HG03432 (cell line): ENCODE measurements around the gene KMT2E.
"Not testable (repeated sequence)": the region's sequence is repeated elsewhere in the genome, so short reads cannot be mapped to it uniquely, and the experiment has no call there.

Experiments
- ATAC-seq: cut with Tn5 transposase; IDR thresholded peaks from one replicate; pipeline ENCODE4 v1.9.1; 2021; ENCODE audit warnings: mild to moderate bottlenecking, moderate library complexity; ENCODE audit not compliant: unreplicated experiment

KMT2E gene

GRCh38 chr7:104981672-104982037 lies 32.4 kb upstream of the KMT2E start:
- ATAC-seq: no peak

- ATAC-seq: no peak
These were observed 31.5 kb upstream of the KMT2E start for GRCh38 chr7:104982308-104983075.

GRCh38 chr7:104983076-104983577 lies 30.9 kb upstream of the KMT2E start:
- ATAC-seq: no peak

GRCh38 chr7:104983578-104984539 lies 30.1 kb upstream of the KMT2E start:
- ATAC-seq: peak; percentile 93

- ATAC-seq: no peak
These were observed 29.3 kb upstream of the KMT2E start for GRCh38 chr7:104984585-104985258.

GRCh38 chr7:104985259-104985617 lies 28.8 kb upstream of the KMT2E start:
- ATAC-seq: no peak

- no peak for ATAC-seq
These were observed 27.3 kb upstream of the KMT2E start for GRCh38 chr7:104986628-104987259.

GRCh38 chr7:104987403-104987802 lies 26.6 kb upstream of the KMT2E start:
- ATAC-seq: not testable (repeated sequence)

GRCh38 chr7:104990983-104991382 lies 23.0 kb upstream of the KMT2E start:
- ATAC-seq: no peak

GRCh38 chr7:104992306-104992705 lies 21.7 kb upstream of the KMT2E start:
- no peak for ATAC-seq

- no peak for ATAC-seq
These were observed 20.7 kb upstream of the KMT2E start for GRCh38 chr7:104993217-104993862.

GRCh38 chr7:104998040-104998752 lies 15.8 kb upstream of the KMT2E start:
- no peak for ATAC-seq

- ATAC-seq: no peak
These were observed 13.8 kb upstream of the KMT2E start for GRCh38 chr7:105000200-105000599.

GRCh38 chr7:105000927-105001336 lies 13.1 kb upstream of the KMT2E start:
- no peak for ATAC-seq

- no peak for ATAC-seq
These were observed 12.3 kb upstream of the KMT2E start for GRCh38 chr7:105001652-105002184.

- ATAC-seq: peak; percentile 41
These were observed 10.7 kb upstream of the KMT2E start for GRCh38 chr7:105003275-105003674.

GRCh38 chr7:105003872-105004510 lies 10.0 kb upstream of the KMT2E start:
- no peak for ATAC-seq

- ATAC-seq: not testable (repeated sequence)
These were observed 9.0 kb upstream of the KMT2E start for GRCh38 chr7:105005006-105005405.

- not testable (repeated sequence) for ATAC-seq
These were observed 8.5 kb upstream of the KMT2E start for GRCh38 chr7:105005486-105005885.
